NCI-H82 treated with DMSO at 0.1 percent for 48 hours (cell line): ENCODE results near the gene ICE1.
"Not testable (repeated sequence)": the region's sequence is repeated elsewhere in the genome, so short reads cannot be mapped to it uniquely, and the experiment has no call there.

Experiments used
- DNase-seq: peaks from one replicate; lab custom pipeline; 2025; ENCODE audit not compliant: unreplicated experiment; lab: John Stamatoyannopoulos, UW

The ICE1 gene

GRCh38 chr5:5421961-5422818 lies at the start of gene ICE1:
TSS of gene ICE1 (plus strand) at chr5:5422677. CDS start at chr5:5422916, 239 bp downstream.
- peak; percentile 94 for DNase-seq

GRCh38 chr5:5372930-5373329 lies 49.5 kb upstream of the ICE1 start:
- DNase-seq: no peak

- no peak for DNase-seq
These were observed 49.0 kb upstream of the ICE1 start for GRCh38 chr5:5373351-5373989.

- DNase-seq: no peak
These were observed 48.3 kb upstream of the ICE1 start for GRCh38 chr5:5374009-5374715.

GRCh38 chr5:5377780-5378179 lies 44.7 kb upstream of the ICE1 start:
- no peak for DNase-seq

- no peak for DNase-seq
These were observed 43.9 kb upstream of the ICE1 start for GRCh38 chr5:5378531-5378930.

GRCh38 chr5:5380298-5380697 lies 42.2 kb upstream of the ICE1 start:
- no peak for DNase-seq

GRCh38 chr5:5381310-5381913 lies 41.1 kb upstream of the ICE1 start:
- DNase-seq: no peak

- no peak for DNase-seq
These were observed 39.0 kb upstream of the ICE1 start for GRCh38 chr5:5383461-5383860.

- DNase-seq: no peak
These were observed 37.7 kb upstream of the ICE1 start for GRCh38 chr5:5384660-5385330.

GRCh38 chr5:5385331-5385662 lies 37.2 kb upstream of the ICE1 start:
- DNase-seq: no peak

GRCh38 chr5:5386329-5386728 lies 36.1 kb upstream of the ICE1 start:
- DNase-seq: no peak

GRCh38 chr5:5387192-5387591 lies 35.3 kb upstream of the ICE1 start:
- DNase-seq: no peak

GRCh38 chr5:5387777-5388176 lies 34.7 kb upstream of the ICE1 start:
- no peak for DNase-seq

GRCh38 chr5:5390121-5390869 lies 32.2 kb upstream of the ICE1 start:
- not testable (repeated sequence) for DNase-seq

- not testable (repeated sequence) for DNase-seq
These were observed 30.0 kb upstream of the ICE1 start for GRCh38 chr5:5392504-5392903.

- DNase-seq: peak; percentile 4
These were observed 28.0 kb upstream of the ICE1 start for GRCh38 chr5:5394384-5394986.

- DNase-seq: not testable (repeated sequence)
These were observed 27.4 kb upstream of the ICE1 start for GRCh38 chr5:5395093-5395492.

GRCh38 chr5:5398071-5398470 lies 24.4 kb upstream of the ICE1 start:
- DNase-seq: no peak

- no peak for DNase-seq
These were observed 21.4 kb upstream of the ICE1 start for GRCh38 chr5:5401095-5401494.
